ENCODE data around the gene GLRA1.
A peak's percentile ranks its signal among the peaks of the same experiment; 100 is the strongest.

Gene GLRA1

GRCh38 chr5:151772846-151773561 lies 151.6 kb downstream of the GLRA1 start:
- TF ChIP-seq SUZ12 (IDR thresholded peaks at IDR 0.05) (no peak), L3MBTL2 (conservative IDR thresholded peaks at IDR 0.05) (no peak), NFRKB (IDR thresholded peaks at IDR 0.05) (no peak), BHLHE40 (IDR thresholded peaks at IDR 0.05; ENCODE audit: borderline replicate concordance) (no peak)
- TF ChIP-seq, protein P1, sequence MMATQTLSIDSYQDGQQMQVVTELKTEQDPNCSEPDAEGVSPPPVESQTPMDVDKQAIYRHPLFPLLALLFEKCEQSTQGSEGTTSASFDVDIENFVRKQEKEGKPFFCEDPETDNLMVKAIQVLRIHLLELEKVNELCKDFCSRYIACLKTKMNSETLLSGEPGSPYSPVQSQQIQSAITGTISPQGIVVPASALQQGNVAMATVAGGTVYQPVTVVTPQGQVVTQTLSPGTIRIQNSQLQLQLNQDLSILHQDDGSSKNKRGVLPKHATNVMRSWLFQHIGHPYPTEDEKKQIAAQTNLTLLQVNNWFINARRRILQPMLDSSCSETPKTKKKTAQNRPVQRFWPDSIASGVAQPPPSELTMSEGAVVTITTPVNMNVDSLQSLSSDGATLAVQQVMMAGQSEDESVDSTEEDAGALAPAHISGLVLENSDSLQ (IDR thresholded peaks at IDR 0.05): peak; percentile 75
- no peak for DNase-seq (ENCODE audit: extremely low spot score)
- ChIA-PET CTCF (interaction anchor here (0.6 to 0.9 kb wide), 2 partner anchors 11 to 1787 kb away, joined by 3 read pairs; no protein-coding TSS in a partner anchor), POLR2A (interaction anchor here (1.8 to 5.8 kb wide), 3 partner anchors 15 to 86 kb away, joined by 8 to 84 read pairs (median 10); partner anchors contain the start of genes ATOX1 and SPARC)

Data from HEK293T (cell line).